ENCODE results near the gene GPA33. TPM values are rescaled to one million over a fixed set of nuclear protein-coding genes. Genes with fewer than 3 reads are reported as not detected.

GPA33 gene
- total RNA-seq, 4 donors from 2014 or later: 87.4 to 568 (median 509) TPM

DNA sequence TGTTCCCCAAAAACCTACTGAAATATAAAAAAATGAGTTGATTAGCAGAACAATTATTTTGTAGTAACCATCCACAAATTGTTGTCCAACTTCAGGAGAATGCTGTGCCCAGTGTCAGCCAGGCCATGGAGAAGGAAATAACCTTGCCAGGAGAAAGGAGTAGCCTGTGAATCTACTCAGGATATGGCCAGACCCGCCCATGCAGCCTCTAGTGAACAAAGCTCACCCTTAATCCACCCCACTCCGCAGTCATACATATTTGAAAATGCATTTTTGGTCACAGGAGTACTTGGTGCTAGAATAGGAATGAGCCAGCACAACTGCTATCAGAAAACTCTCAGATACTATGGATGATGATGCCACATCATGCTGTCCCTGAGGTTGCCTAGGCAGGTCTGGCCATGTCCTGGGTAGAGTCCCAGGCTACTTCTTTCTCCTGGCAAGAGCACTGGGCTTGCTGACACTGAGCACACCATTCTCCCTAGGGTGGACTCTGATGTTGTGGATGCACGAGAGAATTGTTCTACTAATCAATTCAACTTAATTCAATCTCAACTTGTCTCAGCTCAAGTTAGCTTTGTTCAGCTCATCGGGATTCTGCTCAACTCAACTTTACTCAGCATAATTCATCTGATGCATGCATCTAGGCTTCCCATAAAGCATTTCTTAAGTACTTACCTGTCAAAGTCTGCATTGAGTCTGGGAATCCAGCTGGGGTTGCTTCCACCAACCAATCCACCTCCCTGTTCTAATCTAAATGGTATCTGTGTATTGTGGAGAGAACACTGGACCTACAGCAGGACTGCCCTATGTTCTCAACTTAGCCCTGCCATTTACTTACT, 21.9 kb upstream of the GPA33 start:
- intact Hi-C loops (cut with DNase I; ENCODE audit: low total_unique reads): no loop called here
- TF ChIP-seq, protein P1, sequence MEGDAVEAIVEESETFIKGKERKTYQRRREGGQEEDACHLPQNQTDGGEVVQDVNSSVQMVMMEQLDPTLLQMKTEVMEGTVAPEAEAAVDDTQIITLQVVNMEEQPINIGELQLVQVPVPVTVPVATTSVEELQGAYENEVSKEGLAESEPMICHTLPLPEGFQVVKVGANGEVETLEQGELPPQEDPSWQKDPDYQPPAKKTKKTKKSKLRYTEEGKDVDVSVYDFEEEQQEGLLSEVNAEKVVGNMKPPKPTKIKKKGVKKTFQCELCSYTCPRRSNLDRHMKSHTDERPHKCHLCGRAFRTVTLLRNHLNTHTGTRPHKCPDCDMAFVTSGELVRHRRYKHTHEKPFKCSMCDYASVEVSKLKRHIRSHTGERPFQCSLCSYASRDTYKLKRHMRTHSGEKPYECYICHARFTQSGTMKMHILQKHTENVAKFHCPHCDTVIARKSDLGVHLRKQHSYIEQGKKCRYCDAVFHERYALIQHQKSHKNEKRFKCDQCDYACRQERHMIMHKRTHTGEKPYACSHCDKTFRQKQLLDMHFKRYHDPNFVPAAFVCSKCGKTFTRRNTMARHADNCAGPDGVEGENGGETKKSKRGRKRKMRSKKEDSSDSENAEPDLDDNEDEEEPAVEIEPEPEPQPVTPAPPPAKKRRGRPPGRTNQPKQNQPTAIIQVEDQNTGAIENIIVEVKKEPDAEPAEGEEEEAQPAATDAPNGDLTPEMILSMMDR (IDR thresholded peaks at IDR 0.05): no peak
- TF ChIP-seq POLR2A (IDR thresholded peaks at IDR 0.05): no peak
- no peak for TF ChIP-seq EP300 (IDR thresholded peaks at IDR 0.05; ENCODE audit: low read depth)
- no peak for TF ChIP-seq POLR2AphosphoS5 (IDR thresholded peaks at IDR 0.05)
- no peak overlapping the region for H3K4me3 ChIP-seq

DNA sequence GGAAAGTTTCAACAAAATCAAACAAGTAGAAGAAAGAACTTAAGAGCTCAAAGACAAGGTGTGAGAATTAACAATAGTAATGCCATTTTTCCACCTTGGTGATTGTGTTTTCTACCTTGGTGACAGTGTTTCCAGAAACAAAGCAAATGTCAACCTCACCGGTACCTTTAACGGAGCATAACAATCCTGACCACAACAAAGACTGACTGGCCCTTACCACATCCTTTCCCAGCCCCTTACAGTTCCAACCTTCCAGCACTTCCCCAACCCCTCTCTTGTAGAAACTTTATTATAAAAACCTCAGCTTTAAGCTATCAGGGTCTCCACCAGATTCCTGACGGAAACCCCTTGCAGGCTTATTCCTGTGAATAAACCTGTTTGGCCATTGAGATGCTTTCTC, 20.4 kb upstream of the GPA33 start:
- TF ChIP-seq, protein P1 (IDR thresholded peaks at IDR 0.05): no peak
- no peak for TF ChIP-seq POLR2AphosphoS5 (IDR thresholded peaks at IDR 0.05)
- TF ChIP-seq POLR2A (IDR thresholded peaks at IDR 0.05): no peak
- TF ChIP-seq EP300 (IDR thresholded peaks at IDR 0.05; ENCODE audit: low read depth): no peak
- peaks cover 4% of the 10 kb centered on the region for H3K27me3 ChIP-seq
- intact Hi-C loops (cut with DNase I; ENCODE audit: low total_unique reads) (no loop called here), in situ Hi-C loops (cut with MboI; ENCODE audit: low pct_ligation_motif_present in 1 of 4, low pct_unique_long_range_greater_than_20kb in 1 of 4, low sequenced_read_pairs in 3 of 4) (no loop called here)
- DNase-seq: no peak
- H3K9me3 ChIP-seq: no peaks in the 10 kb centered on the region
- H3K4me1 ChIP-seq: peaks cover 0 to 2% (median 0%) of the 10 kb centered on the region in 4 donors
- no peak overlapping the region for H3K4me3 ChIP-seq
- 60 to 76% methylated on average over 3 of the region's 3 CpGs for WGBS, 2 donors (ENCODE audit: low coverage in 1 of 2)
- no peaks in the 10 kb centered on the region for H3K36me3 ChIP-seq
- no peak overlapping the region for H3K27ac ChIP-seq

More for the DNA sequence above, 21.9 kb upstream of the GPA33 start:
- Histone ChIP-seq H3K9me3 (no peaks in the 10 kb centered on the region), H3K27me3 (peaks cover 4% of the 10 kb centered on the region), H3K4me1 (no peaks in the 10 kb centered on the region), H3K27ac (no peak overlapping the region), H3K36me3 (no peaks in the 10 kb centered on the region)
- DNase-seq: no peak
- 75 to 92% methylated on average over 2 to 4 of the region's 4 CpGs for WGBS, 2 donors (ENCODE audit: low coverage in 1 of 2)
- in situ Hi-C loops (cut with MboI; ENCODE audit: low pct_ligation_motif_present in 1 of 4, low pct_unique_long_range_greater_than_20kb in 1 of 4, low sequenced_read_pairs in 3 of 4): no loop called here

DNA sequence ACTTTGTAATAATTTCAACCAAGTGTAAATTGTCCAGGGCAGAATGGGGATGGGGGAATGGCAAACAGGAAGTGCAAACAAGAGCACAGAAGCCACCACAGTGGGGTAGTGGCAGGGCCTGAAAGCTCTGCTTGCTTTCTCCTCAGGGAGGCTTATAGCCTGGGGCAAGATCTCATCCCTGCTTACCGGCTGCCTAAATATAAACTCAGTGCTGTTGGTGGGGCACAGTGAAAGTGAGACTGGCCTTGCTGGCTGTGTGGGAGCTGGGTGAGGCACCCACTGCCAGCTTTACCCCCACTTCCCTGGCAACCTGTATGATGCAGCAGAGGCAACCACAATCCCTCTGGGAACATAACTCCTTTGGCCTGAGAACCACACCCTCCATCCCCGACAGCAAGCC, 18.9 kb upstream of the GPA33 start:
- 52% methylated on average over 2 of the region's 2 CpGs; no CpG with 5 or more reads in 1 of the 2 donors for WGBS, 2 donors (ENCODE audit: low coverage in 1 of 2)
- Histone ChIP-seq H3K4me1 (peaks cover 0 to 8% (median 0%) of the 10 kb centered on the region in 4 donors), H3K27ac (no peak overlapping the region), H3K9me3 (no peaks in the 10 kb centered on the region), H3K4me3 (no peak overlapping the region), H3K27me3 (no peaks in the 10 kb centered on the region), H3K36me3 (no peaks in the 10 kb centered on the region)
- TF ChIP-seq EP300 (IDR thresholded peaks at IDR 0.05; ENCODE audit: low read depth) (no peak), POLR2A (IDR thresholded peaks at IDR 0.05) (no peak), POLR2AphosphoS5 (IDR thresholded peaks at IDR 0.05) (no peak)
- TF ChIP-seq, protein P1 (IDR thresholded peaks at IDR 0.05): no peak
- in situ Hi-C loops (cut with MboI; ENCODE audit: low pct_ligation_motif_present in 1 of 4, low pct_unique_long_range_greater_than_20kb in 1 of 4, low sequenced_read_pairs in 3 of 4) (no loop called here), intact Hi-C loops (cut with DNase I; ENCODE audit: low total_unique reads) (no loop called here)
- no peak for DNase-seq

DNA sequence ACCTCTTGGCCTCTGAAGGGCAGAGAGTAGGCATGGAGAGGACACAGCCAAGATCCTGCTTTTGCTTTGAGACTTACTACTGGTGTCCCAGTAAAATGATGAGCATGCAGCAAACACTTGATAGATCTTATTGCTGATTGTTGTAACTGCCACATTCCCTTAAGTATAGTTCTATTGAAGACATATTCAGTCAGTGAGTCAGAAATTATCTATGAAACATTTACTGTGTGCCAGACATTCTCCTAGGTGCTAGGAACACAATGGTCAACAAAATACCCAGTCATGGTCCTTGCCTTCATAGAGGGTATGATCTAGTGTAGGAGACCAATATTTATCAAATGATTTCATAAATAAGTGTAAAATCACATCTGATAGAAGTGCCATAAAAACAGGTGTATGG, 17.3 kb upstream of the GPA33 start:
- intact Hi-C loops (cut with DNase I; ENCODE audit: low total_unique reads) (no loop called here), in situ Hi-C loops (cut with MboI; ENCODE audit: low pct_ligation_motif_present in 1 of 4, low pct_unique_long_range_greater_than_20kb in 1 of 4, low sequenced_read_pairs in 3 of 4) (no loop called here)
- Histone ChIP-seq H3K4me1 (peaks cover 0 to 8% (median 0%) of the 10 kb centered on the region in 4 donors), H3K36me3 (no peaks in the 10 kb centered on the region), H3K4me3 (no peak overlapping the region), H3K27ac (no peak overlapping the region), H3K27me3 (no peaks in the 10 kb centered on the region), H3K9me3 (no peaks in the 10 kb centered on the region)
- no peak for TF ChIP-seq POLR2AphosphoS5 (IDR thresholded peaks at IDR 0.05)
- TF ChIP-seq, protein P1 (IDR thresholded peaks at IDR 0.05): no peak
- TF ChIP-seq POLR2A (IDR thresholded peaks at IDR 0.05): no peak
- TF ChIP-seq EP300 (IDR thresholded peaks at IDR 0.05; ENCODE audit: low read depth): no peak
- DNase-seq: no peak

All from transverse colon (tissue), 4 donors.